ENCODE data around the gene TMEM181.

The TMEM181 gene

DNA sequence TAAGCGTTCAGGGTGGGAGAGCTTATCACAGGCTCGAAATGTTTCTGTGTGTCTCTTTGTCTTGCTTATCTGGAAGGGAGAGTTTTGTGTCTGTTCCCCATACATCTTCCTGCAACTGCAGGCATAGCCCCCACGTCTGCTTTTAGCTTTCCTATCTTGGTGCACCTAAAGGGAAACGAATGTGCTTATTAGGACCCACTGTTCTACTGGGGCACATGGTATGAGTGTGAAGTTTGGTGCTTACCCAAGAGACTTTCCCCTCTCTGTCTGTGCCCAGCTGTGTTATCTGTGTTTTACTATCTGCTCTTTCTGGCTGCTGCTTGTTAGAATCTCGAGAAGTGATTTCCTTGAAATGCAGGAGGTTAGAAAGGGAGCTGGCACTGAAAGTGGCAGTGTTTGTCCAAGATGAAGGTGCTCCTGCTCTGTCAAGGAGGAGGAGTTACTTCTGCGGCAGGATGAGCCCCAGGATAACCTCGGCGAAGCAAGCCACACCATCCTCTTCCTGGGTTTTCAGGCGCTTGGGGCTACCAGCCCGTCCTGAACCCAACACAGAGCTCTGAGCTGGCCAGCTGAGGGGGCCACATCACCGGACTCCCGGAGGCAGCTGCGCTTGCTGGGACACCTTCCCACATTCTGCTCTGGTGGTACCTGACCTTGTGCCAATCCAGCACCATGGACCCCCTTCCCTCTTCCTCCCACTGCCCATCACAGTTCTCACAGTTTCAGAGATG, 61.2 kb downstream of the TMEM181 start:
- in situ Hi-C loops (cut with MboI; ENCODE audit: low sequenced_read_pairs) = loop anchor here (25.0 kb wide), 1 partner anchor 409 kb away; no protein-coding TSS in a partner anchor
- H3K27me3 ChIP-seq (ENCODE audit: low read depth) = no peaks in the 10 kb centered on the region
- no peaks in the 10 kb centered on the region for H3K9me3 ChIP-seq
- H3K4me1 ChIP-seq = no peaks in the 10 kb centered on the region
- H3K4me3 ChIP-seq = no peak overlapping the region
- peaks cover 24% of the 10 kb centered on the region for H3K36me3 ChIP-seq (replicated peaks)
- DNase-seq (ENCODE audit: low spot score in 2 of 2) = no peak

DNA sequence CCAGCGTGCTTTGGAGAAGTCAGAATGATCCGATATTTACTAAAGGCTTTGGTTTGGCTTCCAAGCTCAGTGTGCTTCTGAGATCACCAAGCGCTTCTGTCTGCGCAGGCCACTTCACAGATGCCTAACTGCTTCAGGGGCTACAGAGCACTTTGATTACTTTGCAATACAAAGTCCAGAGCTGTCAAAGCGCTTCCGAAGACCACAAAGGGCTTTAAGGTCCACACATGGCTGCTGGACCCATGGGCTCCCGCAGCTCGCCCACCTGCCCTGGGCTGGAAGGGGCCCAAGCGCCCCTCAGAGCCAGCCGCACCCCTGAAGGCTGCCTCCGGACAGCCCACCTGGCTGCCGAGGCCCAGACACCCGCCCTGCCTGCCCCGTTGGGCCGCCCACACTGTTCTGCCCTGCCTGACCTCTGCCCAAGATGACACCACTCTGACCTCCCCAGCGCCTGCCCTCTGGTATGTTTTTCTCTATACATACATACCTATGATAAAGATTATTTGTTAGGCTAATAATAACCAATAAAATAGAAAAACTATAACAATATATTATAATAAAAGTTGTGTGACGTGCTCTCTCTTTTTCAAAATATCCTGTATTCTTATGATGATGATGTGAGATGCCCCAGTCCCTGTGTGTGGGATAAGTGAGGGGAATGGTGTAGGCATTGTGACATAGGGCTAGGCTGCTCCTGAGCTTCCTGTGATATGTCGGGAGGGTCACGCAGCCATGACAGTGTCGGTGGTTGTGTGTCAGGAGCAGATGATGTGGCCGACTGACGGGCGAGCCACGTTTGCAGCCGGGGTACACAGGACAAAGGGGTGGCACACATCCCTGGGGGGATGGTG, 62.0 kb downstream of the TMEM181 start:
- in situ Hi-C loops (cut with MboI; ENCODE audit: low sequenced_read_pairs) = loop anchor here (25.0 kb wide), 1 partner anchor 410 kb away; no protein-coding TSS in a partner anchor
- no peaks in the 10 kb centered on the region for H3K27me3 ChIP-seq (ENCODE audit: low read depth)
- H3K36me3 ChIP-seq (replicated peaks) = peaks cover 30% of the 10 kb centered on the region; the same call in 1 of the 2 replicates
- H3K4me1 ChIP-seq = no peaks in the 10 kb centered on the region
- no peak for DNase-seq (ENCODE audit: low spot score in 2 of 2)
- H3K4me3 ChIP-seq = no peak overlapping the region
- H3K9me3 ChIP-seq = no peaks in the 10 kb centered on the region

DNA sequence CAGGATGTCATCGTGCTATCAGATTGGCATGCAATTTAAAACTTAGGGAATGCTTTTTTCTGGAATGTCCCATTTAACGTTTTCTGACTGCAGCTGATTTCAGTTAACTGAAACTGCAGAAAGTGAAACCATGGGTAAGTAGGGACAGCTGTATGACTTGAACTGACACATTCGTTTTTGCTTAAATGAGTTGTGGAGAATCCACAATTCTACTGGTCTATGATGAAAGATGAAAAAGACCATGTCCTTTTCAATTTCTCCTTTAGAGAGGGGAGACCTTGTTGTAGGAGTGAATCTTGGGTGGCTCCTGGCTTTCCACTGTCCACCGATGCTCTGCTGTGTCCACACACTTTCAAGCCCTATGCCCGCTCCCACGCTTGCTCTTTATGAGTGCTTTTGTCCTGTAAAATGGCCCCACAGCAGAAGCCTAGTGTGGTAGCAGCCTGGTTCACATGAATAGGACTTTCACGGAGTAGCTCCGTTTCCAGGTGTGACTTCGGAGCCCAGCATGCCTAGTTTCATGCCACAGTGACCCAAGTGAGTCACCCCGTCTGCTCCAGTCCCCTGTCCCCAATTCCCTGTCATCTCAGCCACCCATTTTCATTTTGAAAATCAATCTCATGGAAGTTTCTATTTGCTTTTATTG, 62.8 kb downstream of the TMEM181 start:
- Histone ChIP-seq H3K4me1 (no peaks in the 10 kb centered on the region), H3K4me3 (no peak overlapping the region), H3K27me3 (ENCODE audit: low read depth) (no peaks in the 10 kb centered on the region), H3K9me3 (no peaks in the 10 kb centered on the region), H3K36me3 (replicated peaks) (peaks cover 34% of the 10 kb centered on the region)
- no peak for DNase-seq (ENCODE audit: low spot score in 2 of 2)
- in situ Hi-C loops (cut with MboI; ENCODE audit: low sequenced_read_pairs) = loop anchor here (25.0 kb wide), 1 partner anchor 410 kb away; no protein-coding TSS in a partner anchor

DNA sequence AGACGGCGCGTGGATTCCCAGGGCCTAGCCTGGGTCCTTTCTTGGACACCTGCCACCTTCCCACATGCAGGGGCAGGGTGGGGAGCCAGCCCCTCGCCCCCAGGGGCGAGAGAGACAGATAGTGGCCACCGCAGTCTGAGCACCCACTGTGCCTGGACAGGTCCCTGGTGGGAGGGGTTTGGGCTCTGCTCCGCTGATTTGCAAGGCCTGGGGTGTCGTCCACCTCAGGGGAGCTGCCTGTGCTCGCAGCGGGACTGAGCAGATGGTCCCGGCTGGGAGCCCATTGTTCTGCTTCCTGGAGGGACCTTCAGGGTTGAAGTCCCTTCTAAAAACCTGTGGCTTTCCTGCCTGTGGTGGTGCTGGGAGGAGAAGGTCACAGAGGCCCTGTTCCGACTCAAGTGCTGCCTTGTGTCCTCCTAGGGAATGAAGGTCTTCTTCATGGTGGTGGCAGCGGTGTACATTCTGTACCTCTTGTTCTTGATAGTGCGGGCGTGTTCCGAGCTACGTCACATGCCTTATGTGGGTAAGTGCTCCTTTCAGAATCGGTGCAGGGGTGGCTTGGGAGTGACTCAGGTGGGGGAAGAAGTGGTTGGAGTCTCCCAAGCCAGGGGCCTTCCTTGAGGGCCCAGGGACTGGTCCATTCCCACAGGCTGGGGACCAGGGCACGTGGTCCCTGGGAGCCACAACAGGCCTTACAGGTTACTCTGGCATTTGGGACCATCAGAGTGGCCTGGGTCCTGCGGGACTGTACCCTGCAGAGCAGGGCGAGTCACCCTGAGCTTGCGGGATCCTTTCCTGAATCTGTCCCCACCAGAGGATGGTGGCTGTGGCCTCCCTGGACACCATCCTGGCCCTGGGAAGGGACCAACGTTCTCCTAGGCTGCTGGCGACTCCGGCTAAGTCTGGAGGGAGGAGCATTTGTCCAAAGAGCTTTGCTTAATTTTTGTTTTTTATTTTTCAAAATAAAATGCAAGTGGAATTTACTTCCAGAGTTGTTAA, 65.1 kb downstream of the TMEM181 start:
- H3K9me3 ChIP-seq = no peaks in the 10 kb centered on the region
- H3K27me3 ChIP-seq (ENCODE audit: low read depth) = no peaks in the 10 kb centered on the region
- DNase-seq (ENCODE audit: low spot score in 2 of 2) = no peak
- H3K4me3 ChIP-seq = no peak overlapping the region
- H3K4me1 ChIP-seq = no peaks in the 10 kb centered on the region
- H3K36me3 ChIP-seq (replicated peaks) = peaks cover 46% of the 10 kb centered on the region
- in situ Hi-C loops (cut with MboI; ENCODE audit: low sequenced_read_pairs) = loop anchor here (25.0 kb wide), 1 partner anchor 413 kb away; no protein-coding TSS in a partner anchor

DNA sequence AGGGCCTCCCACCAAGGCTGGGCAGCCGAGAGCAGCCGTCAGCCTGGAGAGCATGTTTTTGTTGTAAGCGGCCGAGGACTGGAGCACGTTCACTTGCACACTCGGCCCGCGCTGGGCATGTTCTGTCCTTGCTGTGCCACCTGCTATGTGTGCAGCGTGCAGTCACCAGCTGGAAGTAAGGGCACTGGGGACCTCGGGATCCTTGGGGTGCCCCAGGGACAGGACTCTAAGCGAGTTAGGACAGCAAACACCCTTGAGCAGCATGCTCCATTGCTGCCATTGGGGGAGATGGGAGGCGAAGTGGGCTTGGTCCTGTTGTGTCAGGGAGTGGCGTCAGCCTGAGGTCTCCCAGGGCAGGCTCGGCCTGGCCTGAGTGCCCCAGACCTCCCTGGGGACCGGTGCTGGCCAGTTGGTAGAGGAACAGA, 66.0 kb downstream of the TMEM181 start:
- no peak overlapping the region for H3K4me3 ChIP-seq
- peaks cover 50% of the 10 kb centered on the region for H3K36me3 ChIP-seq (replicated peaks)
- H3K9me3 ChIP-seq = no peaks in the 10 kb centered on the region
- in situ Hi-C loops (cut with MboI; ENCODE audit: low sequenced_read_pairs) = no loop called here
- no peaks in the 10 kb centered on the region for H3K27me3 ChIP-seq (ENCODE audit: low read depth)
- DNase-seq (ENCODE audit: low spot score in 2 of 2) = no peak
- no peaks in the 10 kb centered on the region for H3K4me1 ChIP-seq

DNA sequence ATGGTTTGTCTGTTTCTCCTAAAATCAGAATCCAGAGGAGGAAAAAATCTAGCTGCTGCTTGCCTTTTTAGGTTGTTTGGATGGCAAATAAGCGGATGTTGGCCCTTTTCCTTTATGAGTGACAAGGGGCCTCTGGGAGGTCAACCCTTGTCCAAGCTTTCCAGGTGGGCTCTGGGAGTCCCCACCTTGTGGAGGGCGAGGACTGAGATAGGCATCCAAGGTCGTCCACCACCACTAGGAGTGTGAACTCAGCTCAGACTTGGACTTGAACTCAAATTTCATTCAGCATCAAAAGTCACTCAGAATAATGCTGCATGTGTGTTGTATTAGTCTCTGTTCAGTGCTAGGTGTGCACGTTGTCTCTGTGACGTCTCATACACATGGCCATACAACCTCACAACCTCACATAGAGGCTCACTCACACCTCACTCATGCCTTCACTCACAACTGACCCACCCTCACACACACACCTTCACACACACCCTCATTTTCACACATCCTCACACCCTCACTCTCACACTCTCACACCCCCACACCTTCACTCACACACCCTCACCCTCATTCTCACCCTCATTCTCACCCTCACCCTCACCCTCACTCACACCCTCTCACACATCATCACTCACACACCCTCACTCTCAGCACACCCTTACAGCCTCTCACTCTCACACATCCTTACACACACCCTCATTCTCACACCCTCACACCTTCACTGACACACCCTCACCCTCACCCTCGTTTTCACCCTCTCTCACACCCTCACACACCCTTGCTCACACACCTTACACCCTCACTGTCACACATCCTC, 66.7 kb downstream of the TMEM181 start:
- in situ Hi-C loops (cut with MboI; ENCODE audit: low sequenced_read_pairs) = no loop called here
- no peaks in the 10 kb centered on the region for H3K27me3 ChIP-seq (ENCODE audit: low read depth)
- peaks cover 53% of the 10 kb centered on the region for H3K36me3 ChIP-seq (replicated peaks)
- no peak overlapping the region for H3K4me3 ChIP-seq
- H3K9me3 ChIP-seq = no peaks in the 10 kb centered on the region
- H3K4me1 ChIP-seq = no peaks in the 10 kb centered on the region
- DNase-seq (ENCODE audit: low spot score in 2 of 2) = no peak

DNA sequence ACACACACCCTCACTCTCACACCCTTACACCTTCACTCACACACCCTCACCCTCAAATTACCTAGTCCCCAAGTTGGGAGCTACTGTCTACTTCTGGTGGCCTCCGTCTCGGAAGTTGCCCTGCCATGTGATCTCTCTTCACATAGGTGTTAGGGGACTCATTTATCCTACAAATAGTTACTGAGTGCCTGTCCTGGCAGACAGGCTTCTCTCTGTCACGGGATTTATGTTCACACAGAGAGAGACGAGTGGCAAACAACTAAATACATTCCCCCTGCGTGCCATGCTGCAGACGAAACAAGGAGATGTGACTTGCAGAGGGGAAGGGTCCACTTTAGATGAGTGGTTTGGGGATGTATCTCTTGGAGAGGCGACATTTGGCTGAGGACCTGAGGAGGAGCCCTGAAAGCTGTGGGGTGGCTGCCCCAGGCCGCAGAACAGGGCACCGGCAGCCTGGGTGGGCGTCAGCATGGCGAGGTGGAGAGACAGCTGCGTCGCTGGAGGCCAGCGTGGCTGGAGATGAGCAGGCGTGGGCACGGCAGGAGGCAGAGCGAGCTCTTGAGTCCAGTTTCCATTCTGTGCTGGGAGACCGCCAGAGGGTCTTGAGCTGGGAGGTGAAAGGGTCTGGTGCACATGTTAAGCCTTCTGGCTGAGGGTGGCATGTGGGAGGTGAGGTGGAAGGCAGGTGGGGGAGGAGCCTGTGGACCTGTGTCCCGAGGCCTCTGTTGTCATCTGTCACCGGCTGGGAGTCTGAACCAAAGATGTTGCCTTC, 67.5 kb downstream of the TMEM181 start:
- H3K4me1 ChIP-seq = no peaks in the 10 kb centered on the region
- in situ Hi-C loops (cut with MboI; ENCODE audit: low sequenced_read_pairs) = no loop called here
- H3K4me3 ChIP-seq = no peak overlapping the region
- DNase-seq (ENCODE audit: low spot score in 2 of 2) = no peak
- peaks cover 57% of the 10 kb centered on the region for H3K36me3 ChIP-seq (replicated peaks)
- H3K9me3 ChIP-seq = no peaks in the 10 kb centered on the region
- no peaks in the 10 kb centered on the region for H3K27me3 ChIP-seq (ENCODE audit: low read depth)

DNA sequence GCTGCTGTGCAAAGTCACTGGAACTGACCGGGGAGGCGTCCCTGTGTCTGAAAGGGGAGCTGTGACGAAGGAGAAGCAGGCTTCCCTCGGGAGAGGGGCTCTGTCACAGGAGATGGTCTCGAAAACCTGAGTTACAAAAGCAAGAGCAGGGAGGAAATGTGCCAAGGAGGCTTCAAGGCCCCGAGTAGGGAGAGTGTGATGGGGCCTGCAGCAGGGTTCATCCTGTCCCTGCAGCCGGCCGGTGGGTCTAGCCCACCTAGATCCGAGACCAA, 68.0 kb downstream of the TMEM181 start:
- H3K4me1 ChIP-seq = no peaks in the 10 kb centered on the region
- DNase-seq (ENCODE audit: low spot score in 2 of 2) = no peak
- H3K36me3 ChIP-seq (replicated peaks) = peaks cover 56% of the 10 kb centered on the region
- no peak overlapping the region for H3K4me3 ChIP-seq
- H3K27me3 ChIP-seq (ENCODE audit: low read depth) = no peaks in the 10 kb centered on the region
- H3K9me3 ChIP-seq = no peaks in the 10 kb centered on the region
- in situ Hi-C loops (cut with MboI; ENCODE audit: low sequenced_read_pairs) = no loop called here

DNA sequence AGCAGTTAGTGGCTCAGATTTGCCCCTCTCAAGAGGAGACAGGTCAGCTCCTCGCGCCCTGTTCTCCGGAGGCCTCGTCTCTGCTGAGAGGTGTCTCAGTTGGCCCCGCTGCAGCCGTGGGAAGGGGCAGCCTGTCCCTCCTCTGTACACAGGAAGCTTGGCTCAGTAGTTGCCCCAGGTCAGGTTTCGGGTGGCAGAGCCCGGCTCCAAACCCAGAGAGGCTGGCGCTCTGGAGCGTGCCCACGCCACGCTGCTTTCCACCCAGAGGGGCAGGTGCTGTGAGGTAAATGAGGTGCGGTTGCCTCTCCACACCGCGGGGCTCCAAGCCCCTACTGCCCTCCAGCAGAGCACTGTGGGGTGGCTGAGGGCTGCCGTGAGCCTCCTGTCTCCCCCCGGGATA, 68.7 kb downstream of the TMEM181 start:
- in situ Hi-C loops (cut with MboI; ENCODE audit: low sequenced_read_pairs) = no loop called here
- no peak overlapping the region for H3K4me3 ChIP-seq
- no peaks in the 10 kb centered on the region for H3K9me3 ChIP-seq
- H3K36me3 ChIP-seq (replicated peaks) = peaks cover 56% of the 10 kb centered on the region
- no peaks in the 10 kb centered on the region for H3K27me3 ChIP-seq (ENCODE audit: low read depth)
- H3K4me1 ChIP-seq = no peaks in the 10 kb centered on the region
- no peak for DNase-seq (ENCODE audit: low spot score in 2 of 2)

DNA sequence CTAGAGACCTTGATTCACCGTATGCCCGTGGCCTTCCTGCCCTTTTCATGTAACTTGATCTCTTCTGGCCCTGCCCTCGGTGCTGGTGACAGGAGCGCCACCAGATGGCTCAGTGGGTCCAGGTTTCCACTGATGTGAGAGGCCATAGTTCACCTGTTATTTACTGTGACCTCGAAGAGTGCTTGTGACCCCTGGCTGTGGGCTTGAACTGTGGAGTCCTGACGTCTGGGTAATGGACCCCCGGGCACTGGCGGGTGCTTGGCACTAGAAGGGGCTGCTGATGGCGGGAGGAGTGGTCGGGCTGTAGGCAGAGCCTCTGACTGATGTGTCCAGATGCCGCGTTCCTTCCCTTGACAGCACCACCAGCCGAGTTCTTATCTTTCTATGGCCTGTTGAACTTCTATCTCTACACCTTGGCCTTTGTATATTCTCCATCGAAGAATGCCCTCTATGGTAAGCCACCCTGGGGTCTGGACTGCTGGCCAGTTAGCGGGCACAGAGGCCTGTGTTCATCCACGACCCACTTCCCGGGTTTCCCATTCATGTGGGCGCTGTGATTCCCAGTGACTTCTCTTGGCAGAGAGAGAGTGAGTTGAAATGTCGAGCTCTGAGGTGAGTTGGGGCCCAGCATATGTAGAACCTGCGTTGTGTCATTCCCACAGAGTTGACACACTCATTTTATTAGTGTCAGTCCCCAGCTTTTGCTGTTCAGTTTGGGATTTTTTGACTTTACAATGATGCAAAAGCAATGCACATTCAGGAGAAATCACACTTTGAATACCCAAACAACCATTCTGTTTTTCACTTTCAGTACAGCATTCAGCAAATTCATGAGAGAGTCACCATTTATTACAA, 69.7 kb downstream of the TMEM181 start:
- Histone ChIP-seq H3K27me3 (ENCODE audit: low read depth) (no peaks in the 10 kb centered on the region), H3K9me3 (no peaks in the 10 kb centered on the region), H3K4me3 (no peak overlapping the region), H3K4me1 (no peaks in the 10 kb centered on the region), H3K36me3 (replicated peaks) (peaks cover 60% of the 10 kb centered on the region)
- DNase-seq (ENCODE audit: low spot score in 2 of 2) = no peak
- in situ Hi-C loops (cut with MboI; ENCODE audit: low sequenced_read_pairs) = no loop called here

DNA sequence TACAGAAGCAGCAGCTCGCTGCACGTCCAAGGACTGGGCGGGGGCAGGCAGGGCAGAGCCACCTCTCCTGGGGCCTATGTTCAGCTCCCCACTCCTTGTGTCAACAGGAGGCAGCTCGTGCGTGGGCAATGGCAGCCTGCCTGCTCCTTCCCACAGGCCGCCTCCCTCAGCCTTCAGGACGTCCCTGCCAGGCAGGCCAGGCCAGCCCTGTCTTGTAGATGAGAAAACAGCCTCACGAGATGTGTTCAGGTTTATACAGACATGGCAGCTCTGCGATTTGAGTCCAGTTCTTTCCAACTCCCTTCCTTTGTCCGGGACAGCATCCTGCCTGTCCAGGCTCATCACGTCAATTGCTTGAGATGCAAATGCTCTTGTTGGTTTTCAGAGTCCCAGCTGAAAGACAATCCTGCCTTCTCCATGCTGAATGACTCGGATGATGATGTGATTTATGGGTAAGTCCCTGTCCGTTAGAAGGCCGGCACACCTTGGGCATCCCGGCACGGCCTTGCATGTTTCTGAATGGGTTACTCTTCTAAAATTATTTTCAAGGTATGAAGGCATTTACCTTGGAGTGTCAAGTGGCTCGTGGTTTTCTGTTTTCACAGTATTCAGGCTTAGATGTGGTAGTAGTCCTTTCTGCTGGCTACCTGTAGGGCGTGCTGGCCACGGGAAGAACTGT, 71.2 kb downstream of the TMEM181 start:
- H3K4me1 ChIP-seq = no peaks in the 10 kb centered on the region
- no peaks in the 10 kb centered on the region for H3K27me3 ChIP-seq (ENCODE audit: low read depth)
- no peak overlapping the region for H3K4me3 ChIP-seq
- DNase-seq (ENCODE audit: low spot score in 2 of 2) = no peak
- peaks cover 67% of the 10 kb centered on the region for H3K36me3 ChIP-seq (replicated peaks)
- H3K9me3 ChIP-seq = no peaks in the 10 kb centered on the region
- in situ Hi-C loops (cut with MboI; ENCODE audit: low sequenced_read_pairs) = no loop called here

Measured in HAP-1 (cell line).